Heart right ventricle (tissue), 16 donors: ENCODE data around the gene ARIH2. TPM values are rescaled to one million over a fixed set of nuclear protein-coding genes. Genes with fewer than 3 reads are reported as not detected.

ENCODE experiments used
- ATAC-seq, 8 donors: fragments of 200-7000 bp; cut with Tn5 transposase; one replicate each; pipeline ENCODE4 v1.9.1; 2020; ENCODE audit warnings: mild to moderate bottlenecking in 8 of 8, moderate library complexity in 8 of 8, moderate number of reproducible peaks in 1 of 8
- DNase-seq, 2 donors: peaks; one replicate each; pipeline ENCODE4 v3.0.0-alpha.2; 2020
- H3K27ac ChIP-seq, 10 donors: fragments of 200-600 bp; sonication (generic) in 2 of 10; one replicate each; pipeline versions ENCODE4 v1.5.0 to v1.8.0; 2020 to 2022; ENCODE audit warnings: mild to moderate bottlenecking in 3 of 10
- H3K27me3 ChIP-seq, 7 donors: fragments of 200-600 bp; one replicate each; pipeline ENCODE4 v1.8.0; 2021 to 2022; ENCODE audit warnings: mild to moderate bottlenecking in 2 of 7
- H3K36me3 ChIP-seq, 9 donors: fragments of 200-600 bp; sonication (generic) in 1 of 9; one replicate each; pipeline versions ENCODE4 v1.5.0 to v1.8.0; 2020 to 2022; ENCODE audit warnings: mild to moderate bottlenecking in 2 of 9
- H3K4me1 ChIP-seq, 9 donors: fragments of 200-600 bp; sonication (generic) in 1 of 9; one replicate each; pipeline versions ENCODE4 v1.5.0 to v1.8.0; 2020 to 2022; ENCODE audit warnings: mild to moderate bottlenecking in 4 of 9
- H3K4me3 ChIP-seq, 10 donors: fragments of 200-600 bp; sonication (generic) in 2 of 10; one replicate each; pipeline versions ENCODE4 v1.5.0 to v1.8.0; 2020 to 2022; ENCODE audit warnings: mild to moderate bottlenecking in 7 of 10, moderate library complexity in 2 of 10
- H3K9me3 ChIP-seq, 11 donors: fragments of 200-600 bp in 10 of 11; sonication (generic) in 2 of 11; one replicate each; pipeline versions ENCODE4 v1.5.0 to v1.8.0; 2013 to 2022; ENCODE audit warnings: mild to moderate bottlenecking in 2 of 11, control low read depth in 1 of 11, moderate library complexity in 1 of 11
- WGBS, 2 donors: extraction: QIAGEN DNeasy Blood & Tissue Kit; methylation state at CpG; one replicate each; pipeline ENCODE4 v1.1.7; 2013; ENCODE audit warnings: inconsistent platforms in 1 of 2; 5-methylcytosine and 5-hydroxymethylcytosine counted together
- intact Hi-C, 10 donors: fragments of 100-400 bp; cut with DNase I; formaldehyde crosslinking; loops; one replicate each; pipeline versions ENCODE4 v1.11.1 to v1.14.2; 2022
- long read RNA-seq, 3 donors: library from polyadenylated mRNA; unstranded; transcript quantifications; one replicate each; pipeline ENCODE4 v2.0.0, GENCODE V29; 2020 to 2021
- polyA plus RNA-seq, 2 donors: library from polyadenylated mRNA; stranded (reverse); fragments of 200-250 nt; gene quantifications; one replicate each; pipeline ENCODE4 v1.2.3, GENCODE V29; 2013
- total RNA-seq, 10 donors: library from RNA; stranded (reverse); fragmentation: NEBNext Ultra II Directional in 3 of 10; extraction: Animal tissue kit (Norgen Biotek cat#: 25700) in 3 of 10; gene quantifications; one replicate each; pipeline versions ENCODE4 v1.2.1 to v1.2.4, GENCODE V29; 2021 to 2023
- TF ChIP-seq, protein P1 (sequence below), 9 donors: fragments of 200-600 bp; sonication (generic) in 2 of 9; IDR thresholded peaks; one replicate each; pipeline versions ENCODE4 v1.5.0 to v1.8.0; 2021 to 2022; ENCODE audit warnings: antibody characterized with exemption in 9 of 9, mild to moderate bottlenecking in 5 of 9, moderate library complexity in 1 of 9
- donor health status: Arrhythmogenic right ventricular cardiomyopathy.
- donor health status: ischemic (EF 13 %, LVEDD 7.1; RV severe dilation, severe dysfunction).
- donor health status: healthy with polysubstance abuse.
- donor health status: DM: no; HTN: yes; CAD: no.
- donor health status: DM: no; HTN: no; CAD: no.
- donor health status: ischemic (EF 25% LVEDD 6.9; RV normal size, moderate dysfunction).
- donor health status: ischemic (EF 25% LVEDD 5.7; RV mildly dilated, moderate dysfunction).
- donor health status: healthy.
- donor health status: DM: yes; HTN: yes; CAD: no.
- donor health status: Ischemic cardiomyopathy.
- donor health status: ischemic (EF 35%, LVEDD 5.7; RV mildly dilated, moderate dysfunction).
- donor health status: nonischemic (EF 11% LVEDD 7.7; RV severe dilation, severe dysfunction).
- donor health status: DM: yes; HTN: yes; CAD: no.
- donor health status: PGD.
- donor health status: ischemic (EF 29% LVEDD 5.4; RV normal size, mild dysfunction).
- donor health status: nonischemic (EF 23%, LVEDD 6.1; RV moderate dilation, normal function).

ARIH2 gene
- total RNA-seq, result 100 to 1,000 TPM in 9 of 10 donors, 10 to 100 TPM in 1; 84.0 to 177 (median 147) TPM
- polyA plus RNA-seq, result 100 to 1,000 TPM in 1 of 2 donors, 10 to 100 TPM in 1; 41.9 to 104 TPM
- long read RNA-seq, donor 1, full-length matches to known transcripts, result 176 of 303 reads
- long read RNA-seq, donor 1, partial matches to known transcripts, result 35 of 303 reads
- long read RNA-seq, donor 1, other reads (novel, unspliced or antisense), result 92 of 303 reads
- long read RNA-seq, donor 2, full-length matches to known transcripts, result 184 of 346 reads
- long read RNA-seq, donor 2, partial matches to known transcripts, result 56 of 346 reads
- long read RNA-seq, donor 2, other reads (novel, unspliced or antisense), result 106 of 346 reads
- long read RNA-seq, donor 3, full-length matches to known transcripts, result 442 of 801 reads
- long read RNA-seq, donor 3, partial matches to known transcripts, result 75 of 801 reads
- long read RNA-seq, donor 3, other reads (novel, unspliced or antisense), result 284 of 801 reads

DNA sequence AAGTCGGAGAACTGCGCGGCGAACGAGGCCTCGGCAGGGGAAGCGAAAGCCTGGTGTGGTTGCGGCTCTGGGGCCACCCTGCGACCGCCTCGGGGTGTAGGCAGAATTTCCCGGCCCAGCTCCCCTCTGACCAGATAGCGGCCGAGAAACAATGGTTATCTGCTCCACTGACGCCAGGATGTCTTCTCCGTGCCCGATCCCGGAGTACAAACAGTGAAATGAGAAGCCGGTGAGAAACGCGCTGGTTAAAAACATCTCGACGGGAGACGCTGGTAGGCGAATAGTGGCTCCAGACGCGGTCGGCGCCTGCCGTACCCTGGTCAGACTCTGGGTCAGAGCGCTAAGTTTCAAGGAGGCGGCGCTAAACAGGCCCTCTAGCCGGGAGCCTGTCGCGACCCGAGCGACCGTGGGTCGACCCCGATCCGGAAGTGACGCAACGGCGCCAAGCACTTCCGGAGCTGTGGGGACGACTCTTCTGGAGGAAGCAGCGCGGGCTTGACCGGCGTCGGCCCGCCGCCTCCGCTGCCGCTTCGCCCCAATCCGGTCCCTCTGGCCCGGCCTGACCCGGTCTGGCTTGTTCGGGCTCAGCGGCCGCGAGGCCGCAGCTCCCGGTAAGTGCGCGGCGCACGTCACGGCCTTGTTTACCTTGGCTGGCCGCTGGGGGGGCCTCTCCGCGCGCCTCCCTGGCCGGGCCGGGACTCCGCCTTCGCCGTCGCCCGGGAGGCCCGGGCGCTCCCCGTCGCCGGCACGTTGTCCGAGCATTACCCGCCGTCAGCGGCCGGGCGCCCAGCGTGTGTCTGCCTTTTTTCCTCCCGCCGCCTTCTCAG is at the start of gene ARIH2:
TSS of gene ARIH2 (plus strand) at position 455 of the 827 bp plus-strand sequence. CDS start 8,717 bp downstream, outside the sequence.
- Histone ChIP-seq H3K27me3 (no peaks in the 10 kb centered on the region), H3K9me3 (no peaks in the 10 kb centered on the region), H3K4me3 (peak within 1 kb of the TSS; percentile 60 to 98 (median 90)), H3K36me3 (peaks cover 0 to 23% (median 6%) of the 10 kb centered on the region in 9 donors), H3K4me1 (peaks cover 4 to 48% (median 30%) of the 10 kb centered on the region in 9 donors), H3K27ac (peak within 1 kb of the TSS; percentile 94 to 100 (median 97))
- ATAC-seq (peak; percentile 96 to 98 (median 98)), DNase-seq (peak; percentile 93 to 95)
- 0% methylated on average over 96 to 97 of the region's 97 CpGs for WGBS, 2 donors
- TF ChIP-seq, protein P1, sequence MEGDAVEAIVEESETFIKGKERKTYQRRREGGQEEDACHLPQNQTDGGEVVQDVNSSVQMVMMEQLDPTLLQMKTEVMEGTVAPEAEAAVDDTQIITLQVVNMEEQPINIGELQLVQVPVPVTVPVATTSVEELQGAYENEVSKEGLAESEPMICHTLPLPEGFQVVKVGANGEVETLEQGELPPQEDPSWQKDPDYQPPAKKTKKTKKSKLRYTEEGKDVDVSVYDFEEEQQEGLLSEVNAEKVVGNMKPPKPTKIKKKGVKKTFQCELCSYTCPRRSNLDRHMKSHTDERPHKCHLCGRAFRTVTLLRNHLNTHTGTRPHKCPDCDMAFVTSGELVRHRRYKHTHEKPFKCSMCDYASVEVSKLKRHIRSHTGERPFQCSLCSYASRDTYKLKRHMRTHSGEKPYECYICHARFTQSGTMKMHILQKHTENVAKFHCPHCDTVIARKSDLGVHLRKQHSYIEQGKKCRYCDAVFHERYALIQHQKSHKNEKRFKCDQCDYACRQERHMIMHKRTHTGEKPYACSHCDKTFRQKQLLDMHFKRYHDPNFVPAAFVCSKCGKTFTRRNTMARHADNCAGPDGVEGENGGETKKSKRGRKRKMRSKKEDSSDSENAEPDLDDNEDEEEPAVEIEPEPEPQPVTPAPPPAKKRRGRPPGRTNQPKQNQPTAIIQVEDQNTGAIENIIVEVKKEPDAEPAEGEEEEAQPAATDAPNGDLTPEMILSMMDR (IDR thresholded peaks at IDR 0.05), result peak in 4 of 9 donors; percentile 8 to 39 (median 18)
- intact Hi-C loops, result loop anchor here in 4 of 10 donors (1.0 to 2.0 kb wide), 3 partner anchors 19 to 72 kb away; partner anchors contain the start of genes SLC25A20 (in 2 of the 4) and PRKAR2A (in 1 of the 4)

DNA sequence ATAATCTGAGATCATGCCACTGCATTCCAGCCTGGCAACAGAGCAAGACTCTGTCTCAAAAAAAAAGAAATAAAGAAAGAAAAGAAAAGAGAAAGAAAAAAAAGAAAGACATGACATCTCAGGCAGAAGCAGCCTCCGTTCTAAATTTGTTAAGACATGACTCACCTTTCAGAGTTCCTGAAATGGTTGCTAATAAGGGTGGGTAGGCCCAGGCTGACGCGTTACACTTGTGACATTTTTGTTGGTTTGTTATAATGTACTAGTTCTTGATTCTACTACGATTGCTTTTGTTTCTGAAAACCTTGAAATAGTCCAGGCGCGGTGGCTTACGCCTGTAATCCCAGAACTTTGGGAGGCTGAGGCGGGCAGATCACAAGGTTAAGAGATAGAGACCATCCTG is 41.0 kb upstream of the ARIH2 start:
- no peak for DNase-seq
- H3K27ac ChIP-seq, result no peak overlapping the region
- H3K36me3 ChIP-seq, result peaks cover 0 to 91% (median 0%) of the 10 kb centered on the region in 9 donors
- peaks cover 0 to 17% (median 10%) of the 10 kb centered on the region in 9 donors for H3K4me1 ChIP-seq
- H3K9me3 ChIP-seq, result no peaks in the 10 kb centered on the region
- H3K27me3 ChIP-seq, result no peaks in the 10 kb centered on the region
- no peak for ATAC-seq
- TF ChIP-seq, protein P1 (IDR thresholded peaks at IDR 0.05), result no peak
- intact Hi-C loops, result no loop called here
- 91% methylated on average over 8 of the region's 8 CpGs for WGBS, 2 donors
- H3K4me3 ChIP-seq, result no peak overlapping the region

DNA sequence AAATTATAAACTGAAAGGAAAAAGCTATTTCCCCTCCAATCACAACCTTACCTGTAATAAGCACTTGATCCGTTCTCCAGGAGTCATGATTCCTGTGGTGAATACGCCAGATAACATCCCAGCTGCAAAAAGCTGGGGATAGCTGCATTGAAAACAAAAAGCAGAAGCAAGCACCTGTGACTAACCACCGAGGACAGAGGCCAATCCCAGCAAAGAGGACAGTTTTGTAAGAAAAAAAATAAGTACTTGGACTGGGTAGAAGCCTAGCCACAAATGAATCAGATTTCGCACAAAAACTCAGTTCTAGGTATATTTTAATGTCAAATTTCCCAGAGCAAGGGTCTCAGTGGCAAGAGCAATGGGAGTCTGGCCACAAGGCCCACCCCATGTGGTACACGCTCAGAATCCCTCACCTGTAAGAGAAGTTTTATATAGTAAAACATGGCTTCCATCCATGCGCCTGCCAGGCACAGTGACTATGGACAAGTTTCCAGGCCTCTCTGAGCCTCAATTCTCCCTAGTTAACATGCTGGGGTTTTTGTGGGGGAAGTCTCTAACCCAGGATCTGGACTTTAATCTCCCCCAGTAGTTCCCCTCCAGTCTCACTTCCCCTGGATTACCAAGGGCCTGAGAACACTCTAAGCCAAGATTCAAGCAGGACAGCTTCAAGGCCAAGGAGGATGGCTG is 39.2 kb upstream of the ARIH2 start:
- H3K27ac ChIP-seq, result no peak overlapping the region
- 90 to 95% methylated on average over 6 of the region's 6 CpGs for WGBS, 2 donors
- H3K27me3 ChIP-seq, result no peaks in the 10 kb centered on the region
- intact Hi-C loops, result no loop called here
- peaks cover 0 to 17% (median 10%) of the 10 kb centered on the region in 9 donors for H3K4me1 ChIP-seq
- no peaks in the 10 kb centered on the region for H3K9me3 ChIP-seq
- TF ChIP-seq, protein P1 (IDR thresholded peaks at IDR 0.05), result no peak
- ATAC-seq (no peak), DNase-seq (no peak)
- H3K36me3 ChIP-seq, result peaks cover 0 to 91% (median 5%) of the 10 kb centered on the region in 9 donors
- H3K4me3 ChIP-seq, result no peak overlapping the region
